Activated T-cell treated with anti-CD3 and anti-CD28 coated beads for 24 hours (primary cell): Measurements from ENCODE around the gene MALT1.
"Not testable (repeated sequence)": the region's sequence is repeated elsewhere in the genome, so short reads cannot be mapped to it uniquely, and the experiment has no call there.

Experiments used
- DNase-seq: peaks from one replicate; pipeline ENCODE4 v3.0.0-alpha.2; 2020; ENCODE audit warnings: low read depth

Gene MALT1

DNA sequence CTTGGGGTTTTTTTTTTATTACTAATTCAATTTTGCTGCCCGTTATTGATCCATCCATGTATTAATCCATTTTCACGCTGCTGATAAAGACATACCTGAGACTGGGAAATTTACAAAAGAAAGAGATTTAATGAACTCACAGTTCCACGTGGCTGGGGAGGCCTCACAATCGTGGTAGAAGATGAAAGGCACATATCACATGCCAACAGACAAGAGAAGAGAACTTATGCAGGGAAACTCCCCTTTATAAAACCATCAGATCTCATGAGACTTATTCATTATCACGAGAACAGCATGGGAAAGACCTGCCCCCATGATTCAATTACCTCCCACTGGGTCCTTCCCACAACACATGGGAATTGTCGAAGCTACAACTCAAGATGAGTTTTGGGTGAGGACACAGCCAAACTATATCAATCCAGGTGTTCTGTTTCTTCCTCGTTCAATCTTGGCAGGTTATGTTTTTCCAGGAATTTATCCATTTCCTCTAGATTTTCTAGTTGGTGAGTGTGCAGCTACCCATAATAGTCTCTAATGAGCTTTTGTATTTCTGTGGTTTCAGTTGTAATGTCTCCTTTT is 18.0 kb upstream of the MALT1 start:
- DNase-seq, result not testable (repeated sequence)

- DNase-seq, result no peak
Observed at GRCh38 chr18:58653814-58654509, 17.3 kb upstream of the MALT1 start.

- DNase-seq, result no peak
Observed at GRCh38 chr18:58654896-58655614, 16.2 kb upstream of the MALT1 start.

DNA sequence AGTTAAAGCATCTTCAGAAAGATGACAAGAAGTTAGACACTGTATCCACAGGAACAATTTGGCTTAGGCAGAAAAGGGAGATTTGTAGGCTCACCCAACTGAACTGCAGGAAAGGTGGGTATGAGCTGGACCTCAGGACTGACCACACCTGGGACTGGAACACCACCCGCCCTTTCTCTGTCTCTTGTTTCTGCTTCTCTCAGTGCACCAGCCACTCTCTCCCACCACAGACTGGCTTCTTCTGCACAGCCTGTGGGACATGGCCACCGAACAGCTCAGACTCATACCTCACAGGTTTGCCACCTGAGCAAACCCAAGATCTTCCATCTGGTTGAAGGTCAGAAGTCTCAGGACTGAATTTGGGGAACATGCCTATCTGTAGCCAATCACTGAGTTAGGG is 14.2 kb upstream of the MALT1 start:
- no peak for DNase-seq

DNA sequence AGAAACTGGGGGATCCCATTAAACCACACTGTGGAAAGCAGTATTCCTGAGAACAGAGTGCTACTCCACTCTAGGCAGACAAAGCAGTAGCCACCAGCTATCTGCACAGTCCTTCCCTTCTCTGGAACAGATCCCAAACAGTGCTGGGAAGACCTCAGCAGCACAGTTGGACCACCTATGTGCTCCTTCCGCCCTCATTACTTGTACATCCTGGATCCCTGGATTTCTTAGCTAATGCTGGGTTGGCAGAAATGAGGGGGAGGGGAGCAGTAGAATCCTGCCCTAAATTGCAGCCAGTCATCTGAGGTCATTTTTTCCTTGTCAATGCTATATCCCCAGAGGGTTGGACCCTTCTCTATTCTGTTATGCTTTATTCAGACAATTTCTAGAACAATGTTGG is 13.8 kb upstream of the MALT1 start:
- no peak for DNase-seq

DNA sequence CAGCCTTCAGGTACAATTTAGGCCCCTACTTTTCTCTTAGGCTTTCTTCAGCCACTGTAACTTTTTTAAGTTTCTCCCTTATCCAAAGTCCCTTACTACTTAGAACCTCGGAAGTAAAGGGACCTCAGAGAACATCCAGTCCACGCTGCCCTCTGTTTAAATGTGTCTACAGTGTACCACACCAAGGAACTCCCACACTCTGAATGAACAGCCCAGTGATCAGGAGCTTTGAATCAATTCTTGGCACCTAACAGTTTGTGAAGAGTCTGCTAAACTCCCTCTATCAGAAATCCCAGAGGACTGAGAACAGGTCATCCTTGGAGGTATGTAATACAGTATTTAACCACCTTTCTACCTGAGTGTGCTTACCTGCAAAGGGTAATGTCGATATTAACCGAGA is 11.6 kb upstream of the MALT1 start:
- DNase-seq, result no peak

DNA sequence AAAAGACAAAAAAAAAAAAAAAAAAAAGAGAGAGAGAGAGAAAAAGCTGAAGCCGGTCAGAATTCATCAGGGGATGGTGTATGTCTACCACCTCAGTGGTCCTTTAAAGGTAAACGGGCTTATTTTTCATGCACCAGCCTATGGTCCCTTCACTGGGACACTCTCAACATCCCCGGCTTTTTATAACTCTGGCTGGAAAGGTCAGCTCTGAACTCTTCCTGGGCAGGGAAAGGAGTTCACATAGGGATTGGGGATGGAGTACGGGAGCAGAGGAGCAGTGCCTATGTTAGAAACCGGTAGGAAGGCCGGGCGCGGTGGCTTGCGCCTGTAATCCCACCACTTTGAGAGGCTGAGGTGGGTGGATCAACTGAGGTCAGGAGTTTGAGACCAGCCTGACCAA is 10.3 kb upstream of the MALT1 start:
- no peak for DNase-seq

DNA sequence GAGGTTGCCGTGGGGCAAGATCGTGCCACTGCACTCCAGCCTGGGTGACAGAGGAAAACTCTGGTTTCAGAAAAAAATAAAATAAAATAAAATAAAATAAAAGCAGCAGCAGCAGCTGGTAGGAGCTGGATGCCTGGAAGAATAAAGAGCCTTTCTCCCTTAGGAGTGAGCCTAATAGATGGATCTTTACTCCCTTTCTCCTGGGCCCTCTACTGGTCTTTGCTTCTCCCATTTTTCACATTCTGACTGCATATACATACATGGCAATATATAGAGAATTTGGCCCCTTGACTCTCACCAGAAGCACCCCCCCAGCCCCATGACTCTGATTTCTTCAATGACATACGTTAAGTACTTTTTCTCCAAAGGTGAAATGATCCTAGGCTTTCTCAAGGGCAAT is 9.8 kb upstream of the MALT1 start:
- no peak for DNase-seq

- DNase-seq, result no peak
Observed at GRCh38 chr18:58662118-58662517, 9.1 kb upstream of the MALT1 start.

GRCh38 chr18:58666176-58666575 is 5.1 kb upstream of the MALT1 start:
- DNase-seq, result no peak

- DNase-seq, result no peak
Observed at GRCh38 chr18:58668211-58668610, 3.1 kb upstream of the MALT1 start.

GRCh38 chr18:58668897-58669296 is 2.4 kb upstream of the MALT1 start:
- no peak for DNase-seq

DNA sequence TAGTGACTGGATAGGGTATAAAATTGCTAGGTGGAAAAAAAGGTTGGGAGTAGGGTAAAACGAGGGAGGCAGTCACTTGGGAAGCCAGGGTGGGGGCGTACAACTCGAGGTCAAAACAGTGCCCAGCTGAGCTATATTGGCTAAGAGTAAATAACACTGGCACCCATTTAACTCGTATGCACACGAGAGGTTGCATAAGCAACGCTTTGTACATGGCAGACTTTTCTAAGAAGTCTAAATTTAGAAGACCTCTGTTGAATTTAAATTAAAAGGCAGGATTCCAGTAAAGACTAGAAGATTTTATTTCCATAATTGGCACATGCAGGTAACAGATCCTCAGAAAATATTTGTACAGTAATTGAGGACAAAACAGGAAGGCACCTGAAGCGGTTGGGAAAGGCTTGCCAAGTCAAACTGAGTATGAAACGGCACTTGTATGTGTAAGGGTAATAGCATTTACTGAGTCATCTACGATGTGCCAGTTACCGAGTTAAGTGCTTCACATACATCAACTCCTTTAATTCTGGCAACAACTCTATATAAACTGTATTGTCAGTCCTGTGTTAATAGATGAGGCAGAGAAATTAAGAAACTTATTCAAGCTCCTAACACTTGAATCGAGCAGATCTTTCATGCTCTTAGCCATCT is 1.4 kb upstream of the MALT1 start:
- no peak for DNase-seq

- no peak for DNase-seq
Observed at GRCh38 chr18:58670404-58671110, 708 bp upstream of the MALT1 start.

DNA sequence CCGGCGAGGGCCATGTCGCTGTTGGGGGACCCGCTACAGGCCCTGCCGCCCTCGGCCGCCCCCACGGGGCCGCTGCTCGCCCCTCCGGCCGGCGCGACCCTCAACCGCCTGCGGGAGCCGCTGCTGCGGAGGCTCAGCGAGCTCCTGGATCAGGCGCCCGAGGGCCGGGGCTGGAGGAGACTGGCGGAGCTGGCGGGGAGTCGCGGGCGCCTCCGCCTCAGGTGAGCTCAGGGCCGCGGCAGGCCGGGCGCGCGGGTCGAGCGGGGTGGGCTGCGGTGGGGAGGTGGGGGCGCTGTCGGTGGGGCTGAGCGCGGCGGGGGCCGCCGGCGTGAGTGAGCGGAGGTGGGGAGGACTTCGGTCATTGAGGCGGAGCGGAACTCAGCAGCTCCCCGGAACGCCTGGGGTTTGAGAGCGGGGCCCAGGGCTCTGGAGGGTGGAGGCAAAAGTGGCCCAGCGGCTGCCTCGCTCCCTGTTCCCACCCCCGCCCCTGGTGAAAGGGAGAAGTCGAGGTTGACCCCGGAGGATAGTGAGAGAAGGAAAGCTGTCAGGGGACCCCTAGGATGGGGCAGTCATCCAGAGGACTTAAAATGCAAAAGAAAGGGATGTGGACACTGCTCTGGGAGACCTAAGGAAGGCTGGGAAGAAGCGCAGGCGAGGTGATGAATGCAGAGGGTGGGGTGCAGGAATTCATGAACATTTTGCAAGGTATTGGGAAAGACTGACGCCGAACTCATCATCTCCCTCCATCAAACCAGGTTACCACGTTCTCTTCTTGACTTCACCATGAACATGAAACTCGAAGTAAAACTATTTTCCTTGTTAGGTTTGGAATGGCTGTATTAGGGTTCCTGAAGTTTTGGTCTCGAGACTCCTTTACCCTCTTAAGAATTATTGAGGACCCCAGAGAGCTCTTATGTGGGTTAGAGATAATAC is 633 bp downstream of the MALT1 start:
- no peak for DNase-seq

GRCh38 chr18:58674159-58674558 is 2.9 kb downstream of the MALT1 start:
- no peak for DNase-seq

DNA sequence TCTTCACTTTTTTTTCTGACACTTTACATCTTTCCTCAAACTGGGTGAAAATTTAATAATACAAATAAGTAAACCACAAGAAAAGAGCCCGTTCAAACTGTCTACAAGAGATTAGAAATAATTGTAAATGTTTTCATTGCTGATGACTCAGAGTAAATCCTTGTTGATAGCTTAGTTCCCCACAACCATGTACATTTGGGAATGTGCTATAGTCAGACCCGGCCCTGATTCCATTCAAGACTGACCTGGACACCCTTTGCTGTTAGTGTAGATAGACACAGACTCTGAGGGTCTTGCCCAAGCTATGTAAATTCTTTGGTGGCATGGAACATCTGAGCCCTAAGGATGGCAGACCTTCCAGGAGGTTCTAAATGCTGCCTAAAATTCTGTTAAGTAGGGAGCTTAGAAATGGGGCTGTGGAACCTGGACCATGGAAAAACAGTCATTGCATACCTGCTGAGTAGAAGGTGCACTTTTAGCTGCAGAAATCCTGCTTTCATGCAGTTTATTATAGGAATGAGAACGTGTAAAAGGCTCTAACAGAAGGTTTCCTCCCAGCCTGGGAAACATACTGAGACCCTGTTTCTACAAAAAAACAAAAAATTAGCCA is 3.7 kb downstream of the MALT1 start:
- no peak for DNase-seq

DNA sequence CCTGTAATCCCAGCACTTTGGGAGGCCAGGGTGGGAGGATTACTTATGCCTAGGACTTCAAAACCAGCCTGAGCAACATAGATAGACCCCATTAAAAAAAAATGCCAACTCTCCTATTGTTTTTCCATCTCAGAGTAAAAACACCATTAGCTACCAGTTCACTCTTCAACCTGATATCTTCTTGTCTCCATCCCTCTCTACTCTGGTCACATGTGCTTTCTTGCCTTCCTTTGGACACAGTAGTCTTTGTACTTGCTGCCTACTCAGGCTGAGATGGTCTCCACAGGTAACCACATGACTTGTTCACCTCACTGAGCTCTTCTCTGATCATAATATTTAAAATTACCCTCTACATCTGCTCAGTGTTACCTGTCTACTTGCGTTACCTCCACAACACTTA is 5.0 kb downstream of the MALT1 start:
- no peak for DNase-seq

DNA sequence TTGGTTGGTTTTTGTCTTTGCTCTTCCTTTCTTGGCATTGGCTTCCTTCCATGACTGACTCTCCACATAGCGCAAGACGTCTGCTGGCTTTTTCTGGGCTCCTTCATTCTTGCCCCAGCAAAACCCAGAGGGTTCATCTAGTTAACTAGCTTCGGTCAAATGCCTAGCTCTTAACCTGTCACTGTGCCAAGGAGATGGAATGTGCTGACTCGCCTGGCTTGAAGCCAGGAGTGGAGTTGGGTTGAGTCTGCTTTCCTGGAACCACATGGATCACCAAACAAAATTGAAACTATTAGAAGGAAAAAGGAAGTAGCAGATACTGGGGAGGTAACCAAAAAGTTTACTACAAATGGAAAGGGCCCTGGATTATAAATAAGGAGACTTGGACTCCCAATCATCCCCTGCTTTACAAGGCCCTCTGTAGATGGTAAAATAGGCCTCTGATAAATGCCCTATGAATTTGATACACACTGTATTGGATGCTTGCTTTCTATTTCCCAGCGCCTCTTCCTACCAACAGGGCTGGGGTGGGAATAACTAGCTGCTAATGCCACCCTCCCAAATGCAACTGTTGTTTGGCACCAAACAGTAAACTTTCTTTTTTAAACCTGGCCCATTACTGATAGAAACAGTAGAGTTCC is 11.3 kb downstream of the MALT1 start:
- DNase-seq, result no peak

GRCh38 chr18:58687871-58688308 is 16.6 kb downstream of the MALT1 start:
- peak; percentile 48 for DNase-seq
